Naive thymus-derived CD8-positive, alpha-beta T cell (primary cell): ENCODE measurements around the gene KRT10. TPM values are rescaled to one million over a fixed set of nuclear protein-coding genes. Genes with fewer than 3 reads are reported as not detected.

Source experiments
- ATAC-seq, 2 donors: fragments of 150-1000 bp; cut with Tn5 transposase in 1 of 2; sonication (Bioruptor Pico), chemical (Tn5 transposase) in 1 of 2; 1 replicate in 1 of 2; 2 replicates in 1 of 2; pipeline ENCODE4 v1.10.0; 2021; ENCODE audit warnings: mild to moderate bottlenecking in 2 of 2, moderate library complexity in 2 of 2
- POLR2A ChIA-PET: fragments of 350-600 bp; sonication (Branson Sonifier 250); formaldehyde crosslinking; loops from one replicate; lab custom pipeline; 2021; ENCODE audit warnings: antibody characterized with exemption; lab: Charles Lee
- DNase-seq, 10 donors: peaks; one replicate each; pipeline versions ENCODE4 v3.0.0 to v3.0.0-alpha.2; 2020 to 2022
- H3K27ac Mint-ChIP-seq, 10 donors: one replicate each; pipeline ENCODE4 v1.8.0; 2020 to 2022; ENCODE audit warnings: mild to moderate bottlenecking in 10 of 10, mixed read lengths in 10 of 10, moderate library complexity in 4 of 10, inconsistent platforms in 1 of 10
- H3K27me3 Mint-ChIP-seq, 5 donors: one replicate each; pipeline ENCODE4 v1.8.0; 2021 to 2022; ENCODE audit warnings: mixed read lengths in 5 of 5
- H3K36me3 Mint-ChIP-seq, 3 donors: one replicate each; pipeline ENCODE4 v1.8.0; 2020 to 2022; ENCODE audit warnings: mixed read lengths in 3 of 3, mild to moderate bottlenecking in 2 of 3, inconsistent platforms in 1 of 3
- H3K4me1 Mint-ChIP-seq, 4 donors: one replicate each; pipeline ENCODE4 v1.8.0; 2021 to 2022; ENCODE audit warnings: mixed read lengths in 4 of 4
- H3K4me3 Mint-ChIP-seq, 10 donors: one replicate each; pipeline ENCODE4 v1.8.0; 2020 to 2022; ENCODE audit warnings: mild to moderate bottlenecking in 10 of 10, mixed read lengths in 10 of 10, moderate library complexity in 6 of 10, inconsistent platforms in 1 of 10
- H3K9me3 Mint-ChIP-seq, 9 donors: one replicate each; pipeline ENCODE4 v1.8.0; 2020 to 2022; ENCODE audit warnings: mixed read lengths in 9 of 9, mild to moderate bottlenecking in 3 of 9, inconsistent platforms in 1 of 9, moderate library complexity in 1 of 9
- polyA plus RNA-seq, 3 donors: library from polyadenylated mRNA; unstranded; fragments of 300-500 nt; fragmentation: Illumina TruSeq; gene quantifications; one replicate each; pipeline ENCODE4 v1.2.3, GENCODE V29; 2021
- total RNA-seq, 8 experiments: library from RNA in 2 of 8; stranded (reverse) in 2 of 8; gene quantifications; one replicate each; pipeline ENCODE4 v1.2.3 and lab custom pipeline; 2021 to 2026

The KRT10 gene
- total and polyA plus RNA-seq, 5 experiments from 2014 or later: 47.8 to 239 (median 185) TPM

- POLR2A ChIA-PET: no interaction called here
- H3K4me3 Mint-ChIP-seq: no peak within 1 kb of the TSS
- H3K27ac Mint-ChIP-seq: no peak within 1 kb of the TSS
- no peaks in the 10 kb centered on the region for H3K9me3 Mint-ChIP-seq
- no peak for DNase-seq
- no peaks in the 10 kb centered on the region for H3K4me1 Mint-ChIP-seq
- ATAC-seq: no peak
- peaks cover 16 to 52% (median 41%) of the 10 kb centered on the region in 5 donors for H3K27me3 Mint-ChIP-seq
- no peaks in the 10 kb centered on the region for H3K36me3 Mint-ChIP-seq
Observed at GRCh38 chr17:40772101-40772500, 50.3 kb downstream of the KRT10 start, which contains the start of gene KRT26. Gene KRT26, minus strand, starts transcription at chr17:40772201. Its CDS starts 88 bp downstream, at chr17:40772113.

Other genes with a start within 250 kb of the KRT10 start
- gene SMARCE1, start 174.8 kb downstream of the KRT10 start, total RNA-seq: 100 to 1,000 TPM in 1 of 2 experiments, 10 to 100 TPM in 1; 97.5 to 108 TPM
- 100 to 1,000 TPM; 195 to 229 (median 220) TPM for gene SMARCE1, start 174.8 kb downstream of the KRT10 start, polyA plus RNA-seq
- gene KRT222, start 157.4 kb downstream of the KRT10 start, total RNA-seq: not detected
- gene KRT222, start 157.4 kb downstream of the KRT10 start, polyA plus RNA-seq: under 1 TPM in 1 of 3 donors, not detected in 2; 0.09 TPM
- not detected for gene KRT24, start 118.9 kb downstream of the KRT10 start, total RNA-seq
- not detected for gene KRT24, start 118.9 kb downstream of the KRT10 start, polyA plus RNA-seq
- not detected for gene KRT25, start 67.3 kb downstream of the KRT10 start, total RNA-seq
- not detected for gene KRT25, start 67.3 kb downstream of the KRT10 start, polyA plus RNA-seq
- gene KRT26, start 50.4 kb downstream of the KRT10 start, total RNA-seq: not detected
- gene KRT26, start 50.4 kb downstream of the KRT10 start, polyA plus RNA-seq: not detected
- not detected for gene KRT27, start 40.1 kb downstream of the KRT10 start, total RNA-seq
- not detected for gene KRT27, start 40.1 kb downstream of the KRT10 start, polyA plus RNA-seq
- gene KRT28, start 22.7 kb downstream of the KRT10 start, total RNA-seq: not detected
- gene KRT28, start 22.7 kb downstream of the KRT10 start, polyA plus RNA-seq: not detected
- gene KRT12, start 44.6 kb upstream of the KRT10 start, total RNA-seq: not detected
- not detected for gene KRT12, start 44.6 kb upstream of the KRT10 start, polyA plus RNA-seq
- not detected for gene KRT20, start 62.6 kb upstream of the KRT10 start, total RNA-seq
- not detected for gene KRT20, start 62.6 kb upstream of the KRT10 start, polyA plus RNA-seq
- gene KRT23, start 115.0 kb upstream of the KRT10 start, total RNA-seq: not detected
- not detected for gene KRT23, start 115.0 kb upstream of the KRT10 start, polyA plus RNA-seq
- gene KRT39, start 144.3 kb upstream of the KRT10 start, total RNA-seq: not detected
- gene KRT39, start 144.3 kb upstream of the KRT10 start, polyA plus RNA-seq: not detected
- not detected for gene KRT40, start 161.7 kb upstream of the KRT10 start, total RNA-seq
- not detected for gene KRT40, start 161.7 kb upstream of the KRT10 start, polyA plus RNA-seq
- gene KRTAP3-3, start 171.6 kb upstream of the KRT10 start, total RNA-seq: not detected
- gene KRTAP3-3, start 171.6 kb upstream of the KRT10 start, polyA plus RNA-seq: not detected
- gene KRTAP3-2, start 177.3 kb upstream of the KRT10 start, total RNA-seq: not detected
- not detected for gene KRTAP3-2, start 177.3 kb upstream of the KRT10 start, polyA plus RNA-seq
- gene KRTAP3-1, start 186.5 kb upstream of the KRT10 start, total RNA-seq: not detected
- gene KRTAP3-1, start 186.5 kb upstream of the KRT10 start, polyA plus RNA-seq: not detected
- gene KRTAP1-5, start 204.6 kb upstream of the KRT10 start, total RNA-seq: not detected
- gene KRTAP1-5, start 204.6 kb upstream of the KRT10 start, polyA plus RNA-seq: not detected
- not detected for gene KRTAP1-4, start 207.6 kb upstream of the KRT10 start, total RNA-seq
- not detected for gene KRTAP1-4, start 207.6 kb upstream of the KRT10 start, polyA plus RNA-seq
- not detected for gene KRTAP1-3, start 212.3 kb upstream of the KRT10 start, total RNA-seq
- gene KRTAP1-3, start 212.3 kb upstream of the KRT10 start, polyA plus RNA-seq: not detected
- not detected for gene KRTAP1-1, start 218.8 kb upstream of the KRT10 start, total RNA-seq
- not detected for gene KRTAP1-1, start 218.8 kb upstream of the KRT10 start, polyA plus RNA-seq
- gene KRTAP2-1, start 224.7 kb upstream of the KRT10 start, total RNA-seq: not detected
- not detected for gene KRTAP2-1, start 224.7 kb upstream of the KRT10 start, polyA plus RNA-seq
- not detected for gene KRTAP2-2, start 232.6 kb upstream of the KRT10 start, total RNA-seq
- not detected for gene KRTAP2-2, start 232.6 kb upstream of the KRT10 start, polyA plus RNA-seq
- gene KRTAP2-3, start 237.5 kb upstream of the KRT10 start, total RNA-seq: not detected
- not detected for gene KRTAP2-3, start 237.5 kb upstream of the KRT10 start, polyA plus RNA-seq
- not detected for gene KRTAP2-4, start 243.3 kb upstream of the KRT10 start, total RNA-seq
- not detected for gene KRTAP2-4, start 243.3 kb upstream of the KRT10 start, polyA plus RNA-seq